Osteocyte (in vitro differentiated cells): ENCODE measurements around the gene S100PBP. TPM values are rescaled to one million over a fixed set of nuclear protein-coding genes. Genes with fewer than 3 reads are reported as not detected.
A peak's percentile ranks its signal among the peaks of the same experiment; 100 is the strongest.
"Not testable (repeated sequence)": the region's sequence is repeated elsewhere in the genome, so short reads cannot be mapped to it uniquely, and the experiment has no call there.

Experiments
- DNase-seq: peaks from one replicate; pipeline ENCODE4 v3.0.0; 2021; ENCODE audit warnings: mixed read lengths; ENCODE audit not compliant: unreplicated experiment; ENCODE audit errors: extremely low spot score
- H3K27ac Mint-ChIP-seq: one replicate; pipeline ENCODE4 v1.8.0; 2021; ENCODE audit warnings: mild to moderate bottlenecking, mixed read lengths; ENCODE audit not compliant: unreplicated experiment
- H3K27me3 Mint-ChIP-seq: one replicate; pipeline ENCODE4 v1.8.0; 2021; ENCODE audit warnings: mixed read lengths; ENCODE audit not compliant: unreplicated experiment
- H3K36me3 Mint-ChIP-seq: one replicate; pipeline ENCODE4 v1.8.0; 2021; ENCODE audit warnings: mixed read lengths; ENCODE audit not compliant: unreplicated experiment
- H3K4me1 Mint-ChIP-seq: one replicate; pipeline ENCODE4 v1.8.0; 2021; ENCODE audit warnings: mixed read lengths; ENCODE audit not compliant: unreplicated experiment
- H3K4me3 Mint-ChIP-seq: one replicate; pipeline ENCODE4 v1.8.0; 2021; ENCODE audit warnings: mild to moderate bottlenecking, moderate library complexity, mixed read lengths; ENCODE audit not compliant: unreplicated experiment
- H3K9me3 Mint-ChIP-seq: one replicate; pipeline ENCODE4 v1.8.0; 2021; ENCODE audit warnings: mixed read lengths; ENCODE audit not compliant: unreplicated experiment
- CTCF ChIP-seq: fragments of 200-600 bp; sonication (generic); IDR thresholded peaks from 2 replicates; pipeline ENCODE4 v1.5.0; 2021; ENCODE audit warnings: antibody characterized with exemption, mild to moderate bottlenecking, moderate library complexity
- total RNA-seq: library from RNA; stranded (reverse); gene quantifications from 2 replicates; pipeline ENCODE4 v1.2.1, GENCODE V29; 2021

The S100PBP gene
- total RNA-seq, 1 donor from 2014 or later, result 49.8 TPM

- no peaks in the 10 kb centered on the region for H3K36me3 Mint-ChIP-seq
- H3K4me1 Mint-ChIP-seq, result peaks cover 9% of the 10 kb centered on the region
- no peak for DNase-seq
- H3K27ac Mint-ChIP-seq, result no peak overlapping the region
- no peak for TF ChIP-seq CTCF
- no peaks in the 10 kb centered on the region for H3K9me3 Mint-ChIP-seq
- peak overlapping the region; percentile 73 for H3K4me3 Mint-ChIP-seq
- peaks cover 7% of the 10 kb centered on the region for H3K27me3 Mint-ChIP-seq
These were observed 85.1 kb downstream of the S100PBP start for GRCh38 chr1:32902535-32902920.

- H3K27me3 Mint-ChIP-seq, result peaks cover 10% of the 10 kb centered on the region
- H3K36me3 Mint-ChIP-seq, result no peaks in the 10 kb centered on the region
- no peaks in the 10 kb centered on the region for H3K9me3 Mint-ChIP-seq
- H3K4me1 Mint-ChIP-seq, result peaks cover 9% of the 10 kb centered on the region
- no peak for DNase-seq
- no peak for TF ChIP-seq CTCF
- H3K4me3 Mint-ChIP-seq, result no peak overlapping the region
- H3K27ac Mint-ChIP-seq, result no peak overlapping the region
These were observed 86.7 kb downstream of the S100PBP start for GRCh38 chr1:32903991-32904785.

GRCh38 chr1:32904797-32905196 is 87.3 kb downstream of the S100PBP start:
- no peak for TF ChIP-seq CTCF
- DNase-seq, result no peak
- Mint-ChIP-seq H3K4me1 (peaks cover 9% of the 10 kb centered on the region), H3K27me3 (peaks cover 14% of the 10 kb centered on the region), H3K9me3 (no peaks in the 10 kb centered on the region), H3K36me3 (no peaks in the 10 kb centered on the region), H3K27ac (no peak overlapping the region), H3K4me3 (no peak overlapping the region)

- DNase-seq, H3K27ac Mint-ChIP-seq, H3K9me3 Mint-ChIP-seq, H3K36me3 Mint-ChIP-seq, H3K4me3 Mint-ChIP-seq, H3K4me1 Mint-ChIP-seq: not testable (repeated sequence)
- peaks cover 18% of the 10 kb centered on the region for H3K27me3 Mint-ChIP-seq
These were observed 88.1 kb downstream of the S100PBP start for GRCh38 chr1:32905588-32905987.

GRCh38 chr1:32906654-32907053 is 89.2 kb downstream of the S100PBP start:
- Mint-ChIP-seq H3K27ac (no peak overlapping the region), H3K4me3 (no peak overlapping the region), H3K9me3 (peaks cover 4% of the 10 kb centered on the region), H3K36me3 (no peaks in the 10 kb centered on the region), H3K27me3 (peaks cover 18% of the 10 kb centered on the region), H3K4me1 (peaks cover 2% of the 10 kb centered on the region)
- no peak for TF ChIP-seq CTCF
- DNase-seq, result no peak
